Measurements from ENCODE around the gene UBN1. TPM values are rescaled to one million over a fixed set of nuclear protein-coding genes. Genes with fewer than 3 reads are reported as not detected.

Gene UBN1
- 10 to 100 TPM; 21.1 to 48.2 (median 37.2) TPM for total RNA-seq

GRCh38 chr16:4846901-4847773 is at the start of gene UBN1, which contains the start of gene GLYR1:
UBN1 (plus strand) TSS chr16:4847481; CDS start chr16:4852918, 5,437 bp downstream.
GLYR1 (minus strand) TSS chr16:4847288; CDS start chr16:4847265, 23 bp downstream.
- no peak for TF ChIP-seq CTCF (IDR thresholded peaks at IDR 0.05; ENCODE audit: low read depth)

GRCh38 chr16:4797805-4798252 is 49.5 kb upstream of the UBN1 start:
- no peak for TF ChIP-seq CTCF (IDR thresholded peaks at IDR 0.05; ENCODE audit: low read depth)

- TF ChIP-seq CTCF (IDR thresholded peaks at IDR 0.05; ENCODE audit: low read depth) = no peak
These were observed 48.8 kb upstream of the UBN1 start for GRCh38 chr16:4798456-4798855.

GRCh38 chr16:4799171-4799855 is 48.0 kb upstream of the UBN1 start:
- TF ChIP-seq CTCF (IDR thresholded peaks at IDR 0.05; ENCODE audit: low read depth) = no peak

GRCh38 chr16:4800290-4801041 is 46.8 kb upstream of the UBN1 start:
- no peak for TF ChIP-seq CTCF (IDR thresholded peaks at IDR 0.05; ENCODE audit: low read depth)

- TF ChIP-seq CTCF (IDR thresholded peaks at IDR 0.05; ENCODE audit: low read depth) = no peak
These were observed 46.0 kb upstream of the UBN1 start for GRCh38 chr16:4801051-4801961.

Measured in subcutaneous adipose tissue (tissue), 4 donors.